GDM1 (cell line): ENCODE data around the gene TRAPPC3L.

Experiments used
- DNase-seq: peaks from one replicate; lab custom pipeline; 2025; lab: John Stamatoyannopoulos, UW

The TRAPPC3L gene

DNA sequence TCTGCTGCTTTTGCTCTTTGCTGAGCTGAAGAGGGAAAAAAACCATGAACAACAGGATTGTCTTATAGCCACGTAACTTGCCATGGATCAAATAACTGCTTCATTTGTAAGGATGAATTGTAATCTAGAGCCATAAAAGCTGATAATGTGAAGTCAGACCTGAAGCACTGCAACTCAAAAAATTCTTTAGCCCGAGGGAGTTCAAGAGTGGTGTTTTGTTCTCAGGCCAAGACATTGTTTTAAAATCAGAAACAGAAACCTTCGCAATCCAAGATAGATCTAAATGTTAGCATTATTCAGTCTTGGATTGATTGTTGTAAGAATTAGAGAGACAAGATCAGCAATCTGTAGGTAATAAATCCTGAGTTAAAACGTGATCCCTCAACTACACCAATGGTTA is at the start of gene TRAPPC3L:
Gene TRAPPC3L, minus strand, starts transcription at position 34 of the 400 bp plus-strand sequence. CDS start 170 bp downstream, outside the sequence.
- no peak for DNase-seq

GRCh38 chr6:116595247-116595646 is 49.8 kb upstream of the TRAPPC3L start:
- no peak for DNase-seq

DNA sequence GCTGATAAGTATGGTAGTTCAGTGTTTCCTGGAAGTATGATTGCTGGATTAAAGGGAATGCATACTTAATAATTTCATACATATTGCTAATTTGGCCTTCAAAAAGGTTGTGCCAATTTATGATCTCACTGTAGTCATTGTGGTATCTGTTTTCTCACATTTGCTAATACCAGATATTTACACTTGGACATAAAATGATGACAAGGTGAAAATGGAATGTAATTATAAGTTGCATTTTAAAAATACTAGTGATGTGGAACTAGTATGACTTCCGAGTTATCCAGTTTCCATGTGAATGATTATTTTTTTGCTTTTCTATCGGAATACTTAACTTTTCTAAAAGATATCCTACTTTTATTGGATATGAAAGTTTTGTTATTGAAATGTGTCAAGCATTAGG is 41.3 kb upstream of the TRAPPC3L start:
- DNase-seq, result no peak

GRCh38 chr6:116586276-116586675 is 40.8 kb upstream of the TRAPPC3L start:
- DNase-seq, result no peak

- no peak for DNase-seq
These were observed 34.7 kb upstream of the TRAPPC3L start for GRCh38 chr6:116580198-116580597.

- no peak for DNase-seq
These were observed 33.7 kb upstream of the TRAPPC3L start for GRCh38 chr6:116579143-116579542.

DNA sequence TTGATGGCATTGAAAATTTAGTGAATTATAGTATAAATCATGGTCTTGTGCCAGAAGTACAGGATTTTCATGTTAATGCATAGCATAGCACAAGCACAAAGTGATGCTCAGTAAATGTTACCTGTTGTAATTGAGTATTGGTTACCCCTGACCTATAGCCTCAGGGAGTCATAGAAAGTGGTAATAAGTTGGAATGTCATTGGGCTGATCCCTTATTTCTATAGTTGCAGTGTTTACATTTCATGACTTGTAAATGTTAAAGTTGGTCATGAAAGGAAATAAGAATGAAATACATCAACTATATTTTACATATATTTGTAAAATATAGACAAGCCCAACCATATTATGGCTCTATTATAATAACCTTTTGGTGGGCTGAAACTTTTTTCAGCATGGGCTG is 32.9 kb upstream of the TRAPPC3L start:
- no peak for DNase-seq

DNA sequence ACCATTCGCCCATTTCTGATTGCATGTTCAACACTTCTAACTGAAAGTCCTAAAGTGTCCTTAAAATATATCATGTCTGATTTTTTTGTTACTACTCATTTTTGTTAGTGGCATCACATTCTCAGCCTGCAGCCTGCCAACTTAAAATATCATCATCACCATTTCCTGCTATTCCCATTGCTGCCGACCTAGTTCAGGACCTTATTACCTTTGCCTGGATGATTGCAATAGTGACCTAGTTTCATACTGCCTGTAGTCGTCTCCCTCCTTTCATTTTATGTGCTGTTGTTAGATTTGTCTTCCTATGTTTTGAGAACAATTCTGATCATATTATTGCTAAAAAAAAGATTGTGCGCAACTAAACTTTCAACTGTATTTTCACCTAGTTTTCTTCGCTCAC is 32.0 kb upstream of the TRAPPC3L start:
- no peak for DNase-seq

- DNase-seq, result no peak
These were observed 29.7 kb upstream of the TRAPPC3L start for GRCh38 chr6:116575227-116575626.

GRCh38 chr6:116572162-116572561 is 26.7 kb upstream of the TRAPPC3L start:
- no peak for DNase-seq

- no peak for DNase-seq
These were observed 26.2 kb upstream of the TRAPPC3L start for GRCh38 chr6:116571683-116572000.

DNA sequence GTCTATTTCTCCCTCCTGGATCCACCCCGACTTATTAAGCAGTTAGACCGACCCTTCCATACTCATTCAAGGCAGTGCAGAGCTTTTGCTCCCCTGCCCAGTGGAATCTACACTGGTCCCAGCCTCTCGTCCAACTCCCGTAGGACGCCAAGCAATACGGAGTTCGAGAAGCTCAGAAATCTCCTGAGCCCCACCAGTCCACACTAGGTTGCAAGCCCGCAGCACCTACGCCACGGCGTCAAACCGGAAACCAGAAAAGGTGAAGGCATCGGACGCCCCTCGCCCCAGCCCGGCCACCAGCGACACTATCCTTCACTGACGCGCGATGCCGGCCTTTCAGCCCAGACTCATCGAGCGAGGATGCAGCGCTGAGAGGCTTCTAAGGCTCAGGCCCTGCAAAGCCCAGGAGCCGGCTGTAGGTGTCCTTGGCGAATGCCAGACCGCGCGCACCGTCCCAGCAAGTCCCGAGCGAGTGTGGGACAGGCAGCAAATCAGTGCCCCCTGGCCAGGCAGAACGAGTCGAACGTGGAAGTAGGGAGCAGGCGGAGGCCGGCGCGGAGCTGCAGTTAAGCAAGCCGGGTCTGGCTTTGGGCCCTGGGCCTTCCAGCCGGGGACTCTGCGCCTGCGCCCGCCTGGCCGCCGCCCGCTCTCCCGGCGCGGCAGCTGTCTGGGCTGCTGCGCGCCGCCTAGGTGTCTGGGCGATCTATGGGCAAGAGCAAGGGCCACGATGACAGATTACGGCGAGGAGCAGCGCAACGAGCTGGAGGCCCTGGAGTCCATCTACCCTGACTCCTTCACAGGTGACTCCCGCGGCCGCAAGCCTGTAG is 25.6 kb upstream of the TRAPPC3L start, which contains the start of gene RWDD1:
Gene RWDD1, plus strand, starts transcription at position 649 of the 827 bp plus-strand sequence. Its CDS starts 79 bp downstream, at position 728.
- DNase-seq, result peak; percentile 99

- peak; percentile 7 for DNase-seq
These were observed 23.6 kb upstream of the TRAPPC3L start for GRCh38 chr6:116568821-116569755.

GRCh38 chr6:116568111-116568510 is 22.6 kb upstream of the TRAPPC3L start:
- DNase-seq, result no peak

- DNase-seq, result no peak
These were observed 19.7 kb upstream of the TRAPPC3L start for GRCh38 chr6:116564921-116565872.

GRCh38 chr6:116564311-116564710 is 18.8 kb upstream of the TRAPPC3L start:
- no peak for DNase-seq

- no peak for DNase-seq
These were observed 18.3 kb upstream of the TRAPPC3L start for GRCh38 chr6:116563830-116564229.

- DNase-seq, result no peak
These were observed 17.1 kb upstream of the TRAPPC3L start for GRCh38 chr6:116562614-116563013.

- no peak for DNase-seq
These were observed 16.5 kb upstream of the TRAPPC3L start for GRCh38 chr6:116562019-116562403.

DNA sequence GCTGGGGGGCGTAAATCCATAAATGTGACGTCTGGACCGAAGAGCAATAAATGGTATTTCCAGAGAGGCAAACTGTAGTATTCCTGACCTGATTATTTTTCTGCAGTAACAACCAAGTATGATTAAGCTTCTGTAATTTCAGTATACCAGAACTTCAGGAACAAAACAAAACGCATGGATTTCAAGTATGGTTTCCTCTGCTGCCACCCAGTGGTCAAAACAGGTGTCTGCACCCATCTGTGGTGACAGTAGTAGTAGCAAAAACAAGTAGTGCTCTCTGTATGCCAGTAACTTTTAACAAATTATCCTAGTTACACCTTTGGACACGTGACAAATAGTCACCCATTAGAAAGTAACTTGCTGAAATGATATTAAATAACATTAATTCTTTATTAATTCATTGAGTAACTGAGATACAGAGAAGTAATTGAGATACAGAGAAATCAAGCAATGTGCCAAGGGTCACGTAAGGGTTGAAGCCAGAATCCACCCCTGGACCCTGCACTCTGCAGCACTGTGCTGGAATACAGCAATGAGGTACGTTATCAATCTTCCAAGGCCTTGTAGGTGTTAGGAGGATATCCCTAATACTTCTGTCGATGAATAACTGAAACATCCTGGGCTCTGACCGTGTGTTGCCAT is 16.0 kb upstream of the TRAPPC3L start:
- DNase-seq, result peak; percentile 51

DNA sequence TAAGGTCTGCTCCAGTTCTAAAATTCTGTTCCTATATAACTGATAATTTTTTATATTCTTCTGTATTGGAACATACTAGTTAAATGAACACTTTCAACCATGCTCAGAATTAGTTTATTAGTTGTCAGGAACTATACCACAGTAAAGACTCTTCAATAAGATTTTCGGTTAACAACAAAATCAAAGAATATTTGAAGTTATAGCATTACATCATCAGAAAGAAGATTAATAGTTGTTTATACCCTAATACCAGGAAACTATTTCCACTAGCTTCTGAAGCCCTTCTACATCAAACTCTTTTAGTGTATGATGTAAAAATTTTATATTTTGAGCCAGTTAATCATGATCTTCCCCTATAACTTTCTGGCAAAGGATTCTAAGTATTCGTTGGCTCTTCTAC is 14.6 kb upstream of the TRAPPC3L start:
- DNase-seq, result no peak
